Measurements from ENCODE around the gene TNPO2. TPM values are rescaled to one million over a fixed set of nuclear protein-coding genes. Genes with fewer than 3 reads are reported as not detected.

Gene TNPO2
- total RNA-seq (ENCODE audit: insufficient read depth, low replicate concordance): 18.5 TPM

DNA sequence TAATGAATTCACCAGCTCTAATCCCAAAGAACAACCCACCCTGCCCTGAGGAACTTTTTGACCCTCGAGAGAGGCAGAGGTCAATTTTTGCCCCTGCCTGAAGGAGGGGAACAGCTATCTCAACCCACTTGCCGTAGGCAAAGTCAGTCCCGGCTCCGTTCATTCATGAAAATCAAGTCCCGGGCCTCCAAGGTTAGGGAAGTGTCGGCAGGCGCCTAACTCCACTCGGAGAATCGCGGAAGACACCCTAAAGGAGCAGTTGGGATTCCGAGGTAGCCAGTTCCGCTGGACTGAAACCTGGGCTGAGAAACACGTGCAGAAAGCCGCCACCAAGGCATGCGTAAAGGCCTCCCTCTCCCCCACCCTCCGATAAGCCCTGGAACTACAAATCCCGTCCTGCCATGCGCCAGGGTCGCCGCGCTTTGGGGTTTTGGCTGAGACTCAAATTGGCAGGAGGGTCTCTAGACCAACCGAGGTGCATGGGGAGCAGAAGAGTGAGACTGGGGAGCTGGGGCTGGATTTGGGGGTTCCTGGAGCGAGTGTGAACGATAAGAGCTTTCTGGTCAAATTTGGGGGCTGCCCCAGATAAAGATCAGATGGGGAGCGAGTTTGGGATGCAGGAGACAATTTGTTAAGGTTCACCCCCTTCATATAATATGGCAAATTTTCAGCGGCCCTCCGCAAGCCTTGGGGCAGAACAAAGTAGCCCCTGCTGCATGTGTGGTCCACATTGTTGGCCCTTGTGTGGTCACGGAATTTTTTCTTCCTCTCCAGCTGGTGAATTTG, at the start of gene TNPO2:
Gene TNPO2 (minus strand): TSS at position 292 of the 786 bp plus-strand sequence. CDS start 2,955 bp downstream, outside the sequence.
- DNase-seq (ENCODE audit: low spot score): peak; percentile 73

GRCh38 chr19:12772323-12772722, 48.6 kb upstream of the TNPO2 start:
- DNase-seq (ENCODE audit: low spot score): peak; percentile 58

- DNase-seq (ENCODE audit: low spot score): no peak
Observed at GRCh38 chr19:12770922-12771321, 47.2 kb upstream of the TNPO2 start.

GRCh38 chr19:12769689-12770088, 46.0 kb upstream of the TNPO2 start:
- DNase-seq (ENCODE audit: low spot score): peak; percentile 16

DNA sequence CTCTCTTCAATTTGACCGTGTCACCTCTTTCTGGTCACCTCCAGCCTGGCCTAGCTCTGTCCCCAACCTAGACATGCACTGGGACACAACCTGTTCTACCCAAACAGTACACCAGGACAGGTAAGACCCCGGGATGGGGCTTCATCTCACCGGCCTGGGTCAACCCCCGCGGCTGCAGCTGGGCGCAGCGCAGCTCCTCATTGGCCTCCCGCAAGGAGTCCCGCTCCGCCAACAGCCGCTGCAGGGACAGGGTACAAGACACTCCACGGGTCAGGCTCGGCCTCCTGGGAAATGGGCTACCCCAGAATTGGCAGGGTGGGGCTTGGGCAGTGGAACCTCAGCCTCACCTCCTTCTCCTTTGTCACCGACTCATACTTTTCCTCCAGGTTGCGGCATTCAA, 43.9 kb upstream of the TNPO2 start:
- DNase-seq (ENCODE audit: low spot score): no peak

- DNase-seq (ENCODE audit: low spot score): no peak
Observed at GRCh38 chr19:12767150-12767549, 43.4 kb upstream of the TNPO2 start.

DNA sequence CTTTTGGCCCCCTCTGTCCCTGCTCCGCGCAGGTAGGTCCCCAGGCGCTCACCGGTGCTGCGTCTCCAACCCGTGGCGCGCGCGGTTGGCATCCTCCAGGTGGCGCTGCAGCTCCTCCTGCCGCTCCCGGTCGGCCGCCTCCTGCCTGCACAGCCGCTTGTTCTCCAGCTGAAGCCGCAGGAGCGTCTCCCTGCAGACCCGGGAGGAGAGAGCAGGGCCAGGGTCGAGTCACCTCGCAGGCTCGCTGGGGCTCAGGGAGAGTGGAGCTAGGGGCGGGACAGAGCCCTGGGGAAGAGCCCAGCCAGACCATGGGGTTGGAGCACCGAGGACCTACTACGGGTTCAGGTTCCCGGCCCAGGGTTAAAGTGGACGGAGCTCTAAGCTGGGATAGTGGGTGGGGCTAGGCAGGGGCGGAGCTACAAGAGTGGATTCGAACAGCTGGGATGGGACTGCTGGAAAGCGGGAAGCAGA, 42.4 kb upstream of the TNPO2 start:
- DNase-seq (ENCODE audit: low spot score): peak; percentile 61

DNA sequence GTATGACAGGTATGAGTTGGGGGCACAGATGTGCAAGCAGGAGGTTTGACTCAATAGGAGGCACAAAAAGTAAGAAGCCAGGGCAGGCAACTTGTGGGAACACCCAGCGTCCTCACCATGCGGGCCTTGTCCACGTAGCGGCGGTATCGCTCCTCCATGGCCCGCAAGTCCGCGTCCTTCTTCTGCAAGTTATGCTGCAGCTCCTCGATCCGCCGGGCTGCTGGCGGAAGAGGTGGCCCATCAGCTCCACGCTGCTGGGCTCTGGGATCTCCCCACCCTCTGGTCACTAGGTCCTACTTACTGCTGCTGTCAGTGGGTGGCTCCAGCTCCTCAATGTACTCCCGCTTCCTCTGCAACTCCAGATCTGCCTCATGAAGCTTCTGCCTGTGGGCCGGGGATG, 41.0 kb upstream of the TNPO2 start:
- DNase-seq (ENCODE audit: low spot score): no peak

DNA sequence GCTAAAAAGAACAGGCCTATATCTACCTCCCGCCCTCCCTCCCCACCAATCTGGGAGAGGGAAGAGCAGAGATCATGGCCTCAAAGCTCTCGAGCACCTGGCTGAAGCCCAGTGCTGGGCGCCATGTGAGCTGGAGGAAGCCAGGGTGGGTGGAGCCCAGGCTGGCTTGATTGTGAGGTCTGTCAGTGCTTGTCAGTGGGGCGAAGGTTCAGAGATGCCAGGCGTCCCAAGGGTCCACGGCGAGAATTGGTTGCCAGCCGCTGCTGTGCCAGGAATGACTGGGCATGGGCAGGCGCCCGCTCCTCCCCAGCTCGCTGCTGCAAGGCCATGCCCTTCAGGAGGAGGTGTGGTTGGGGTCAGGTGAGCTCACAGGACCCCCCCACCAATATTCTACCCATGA, 39.4 kb upstream of the TNPO2 start:
- no peak for DNase-seq (ENCODE audit: low spot score)

GRCh38 chr19:12759686-12760085, 36.0 kb upstream of the TNPO2 start:
- no peak for DNase-seq (ENCODE audit: low spot score)

DNA sequence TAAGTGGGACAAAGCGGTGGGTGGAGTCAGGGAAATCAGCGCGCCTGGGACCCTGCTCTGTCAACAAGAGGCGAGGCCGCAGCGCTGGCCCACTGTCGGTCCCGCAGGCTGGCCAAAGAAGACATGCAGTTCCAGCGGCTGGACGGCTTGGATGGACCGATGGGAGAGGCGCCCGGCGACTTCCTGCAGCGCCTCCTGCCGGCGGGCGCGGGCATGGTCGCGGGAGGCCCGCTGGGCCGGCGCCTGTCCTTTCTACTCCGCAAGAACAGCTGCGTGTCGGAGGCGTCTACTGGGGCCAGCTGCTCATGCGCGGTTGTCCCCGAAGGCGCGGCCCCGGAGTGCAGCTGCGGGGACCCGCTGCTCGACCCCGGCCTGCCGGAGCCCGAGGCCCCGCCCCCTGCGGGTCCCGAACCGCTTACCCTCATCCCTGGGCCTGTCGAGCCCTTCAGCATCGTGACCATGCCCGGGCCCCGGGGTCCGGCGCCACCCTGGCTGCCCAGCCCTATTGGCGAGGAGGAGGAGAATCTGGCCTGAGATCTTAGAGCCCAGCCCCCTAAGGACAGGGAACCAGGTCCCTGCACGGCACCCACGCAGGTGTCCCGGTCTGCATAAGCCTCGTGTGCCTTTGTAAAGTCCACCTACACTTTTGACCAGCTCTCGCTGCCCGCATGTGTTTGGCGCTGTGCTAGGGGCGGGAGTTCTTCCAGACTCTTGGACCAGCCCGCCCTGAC, 34.0 kb upstream of the TNPO2 start:
- peak; percentile 56 for DNase-seq (ENCODE audit: low spot score)

GRCh38 chr19:12756150-12756883, 32.6 kb upstream of the TNPO2 start:
- DNase-seq (ENCODE audit: low spot score): no peak

GRCh38 chr19:12754465-12755196, 30.9 kb upstream of the TNPO2 start:
- no peak for DNase-seq (ENCODE audit: low spot score)

- DNase-seq (ENCODE audit: low spot score): no peak
Observed at GRCh38 chr19:12752056-12752781, 28.5 kb upstream of the TNPO2 start.

GRCh38 chr19:12751635-12752034, 27.9 kb upstream of the TNPO2 start, which contains the start of gene BEST2:
Gene BEST2 (plus strand): TSS chr19:12751791. CDS start chr19:12752593, 802 bp downstream.
- DNase-seq (ENCODE audit: low spot score): no peak

DNA sequence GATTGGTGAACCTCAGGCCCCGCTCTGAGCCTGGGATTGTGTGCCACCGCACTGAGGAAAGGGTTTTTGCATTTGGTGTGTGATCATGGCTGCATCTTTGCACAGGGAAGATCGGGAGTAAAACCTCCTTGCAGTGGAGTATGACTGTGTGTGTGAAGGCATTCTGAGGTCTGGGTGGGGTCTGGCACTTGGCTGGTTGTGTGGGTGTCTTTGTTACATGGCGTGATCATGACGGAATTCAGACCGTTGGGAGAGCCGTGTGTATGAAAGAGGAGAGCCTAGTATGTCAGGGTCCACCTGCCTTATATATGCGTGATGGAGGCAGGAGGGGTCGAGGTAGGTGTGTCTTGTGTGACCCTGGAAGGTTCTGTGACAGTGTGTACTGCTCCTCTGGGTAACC, 27.1 kb upstream of the TNPO2 start:
- no peak for DNase-seq (ENCODE audit: low spot score)

DNA sequence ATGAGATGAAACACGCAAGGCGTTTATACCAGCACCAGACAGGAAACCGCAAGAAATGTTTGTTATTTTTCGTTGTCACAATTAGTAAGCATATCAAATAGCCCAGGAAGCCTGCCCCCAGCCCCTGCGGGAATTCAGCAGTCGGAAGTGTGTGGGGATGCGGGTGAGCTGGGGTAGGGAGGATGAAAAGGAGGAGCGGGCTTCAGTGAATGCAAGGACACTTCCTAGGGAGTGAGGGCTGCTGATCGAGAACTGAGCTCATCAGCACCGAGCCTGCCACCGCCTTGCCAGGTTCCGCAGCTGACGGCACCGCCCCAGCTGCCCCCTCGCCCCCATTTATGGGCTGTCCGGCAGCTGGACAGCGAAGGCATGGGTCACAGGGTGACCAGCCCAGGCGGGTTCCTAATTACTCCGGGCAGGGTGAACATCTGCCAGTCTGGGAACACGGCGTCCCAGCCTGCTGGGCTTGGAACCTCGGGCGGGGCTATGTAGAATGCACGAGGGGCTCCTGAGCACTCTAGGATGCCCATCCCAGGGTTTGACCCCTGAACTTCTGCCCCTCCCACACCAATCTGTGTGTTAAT, 26.3 kb upstream of the TNPO2 start:
- no peak for DNase-seq (ENCODE audit: low spot score)

- no peak for DNase-seq (ENCODE audit: low spot score)
Observed at GRCh38 chr19:12748489-12748888, 24.8 kb upstream of the TNPO2 start.

GRCh38 chr19:12745166-12745897, 21.6 kb upstream of the TNPO2 start:
- no peak for DNase-seq (ENCODE audit: low spot score)

All from umbilical cord (tissue), 2 donors.